ENCODE results near the gene CTU2.

CTU2 gene

DNA sequence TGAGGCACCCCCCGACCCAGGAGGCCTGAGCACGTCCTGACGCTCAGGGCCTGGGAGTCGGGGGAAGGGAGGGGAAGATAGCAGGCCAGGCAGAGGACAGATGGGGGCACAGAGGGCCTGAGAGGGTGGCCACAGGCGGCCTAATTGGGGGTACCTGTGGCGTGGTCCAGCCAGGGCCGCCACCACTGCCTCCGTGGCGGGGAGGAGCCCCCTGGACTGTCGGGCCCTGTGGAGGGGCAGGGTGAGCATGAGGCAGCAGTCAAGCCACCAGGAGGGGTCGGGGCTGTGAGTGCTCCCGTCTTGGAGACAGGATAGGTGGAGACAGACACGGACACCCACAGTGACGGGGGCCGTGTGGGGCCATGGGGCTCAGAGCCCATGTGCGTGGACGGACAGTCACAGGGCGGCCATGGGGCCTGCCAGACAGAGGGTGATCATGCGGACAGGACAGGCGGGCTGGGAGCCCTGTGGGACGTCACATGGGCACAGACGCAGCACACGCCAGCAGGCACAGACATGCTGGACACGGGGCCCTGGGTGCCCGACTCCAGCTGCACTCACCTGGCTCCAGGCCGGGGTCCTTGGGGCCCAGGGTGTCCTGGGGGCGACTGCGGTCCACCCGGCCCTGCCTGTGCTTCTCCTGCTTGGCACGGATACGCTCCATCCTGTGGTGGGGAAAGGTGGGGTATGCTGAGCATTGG lies 18.7 kb downstream of the CTU2 start:
- no peak for DNase-seq (ENCODE audit: low read depth in 1 of 2, low spot score in 1 of 2)
- in situ Hi-C loops (cut with HindIII; ENCODE audit: low pct_unique_long_range_greater_than_20kb, low sequenced_read_pairs) = no loop called here
- TF ChIP-seq JUND (IDR thresholded peaks at IDR 0.05; ENCODE audit: low read depth) = no peak

GRCh38 chr16:88725609-88726407 lies 19.5 kb downstream of the CTU2 start:
- in situ Hi-C loops (cut with HindIII; ENCODE audit: low pct_unique_long_range_greater_than_20kb, low sequenced_read_pairs) = no loop called here
- DNase-seq (ENCODE audit: low read depth in 1 of 2, low spot score in 1 of 2) = no peak
- TF ChIP-seq JUND (IDR thresholded peaks at IDR 0.05; ENCODE audit: low read depth) = no peak

DNA sequence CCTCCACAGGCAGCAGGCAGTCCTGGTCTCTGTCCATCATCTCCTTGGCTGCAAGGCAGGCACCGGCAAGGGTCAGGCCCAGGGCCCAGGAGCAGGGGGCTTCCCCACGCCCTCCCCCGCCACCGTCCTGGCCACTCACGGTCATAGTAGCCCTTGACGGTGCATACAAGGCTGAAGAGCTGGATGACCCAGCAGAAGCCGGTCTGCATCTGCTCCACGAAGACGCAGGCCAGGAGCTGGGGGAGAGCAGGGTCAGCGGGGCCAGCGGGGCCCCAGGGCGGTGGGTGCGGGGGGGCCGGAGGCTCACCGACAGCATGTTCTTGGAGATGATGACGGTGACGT lies 20.1 kb downstream of the CTU2 start:
- DNase-seq (ENCODE audit: low read depth in 1 of 2, low spot score in 1 of 2) = no peak
- in situ Hi-C loops (cut with HindIII; ENCODE audit: low pct_unique_long_range_greater_than_20kb, low sequenced_read_pairs) = no loop called here
- TF ChIP-seq JUND (IDR thresholded peaks at IDR 0.05; ENCODE audit: low read depth) = no peak

- DNase-seq (ENCODE audit: low read depth in 1 of 2, low spot score in 1 of 2) = no peak
- no peak for TF ChIP-seq JUND (IDR thresholded peaks at IDR 0.05; ENCODE audit: low read depth)
- in situ Hi-C loops (cut with HindIII; ENCODE audit: low pct_unique_long_range_greater_than_20kb, low sequenced_read_pairs) = no loop called here
Observed at GRCh38 chr16:88726981-88727380, 20.7 kb downstream of the CTU2 start.

- in situ Hi-C loops (cut with HindIII; ENCODE audit: low pct_unique_long_range_greater_than_20kb, low sequenced_read_pairs) = no loop called here
- no peak for TF ChIP-seq JUND (IDR thresholded peaks at IDR 0.05; ENCODE audit: low read depth)
- no peak for DNase-seq (ENCODE audit: low read depth in 1 of 2, low spot score in 1 of 2)
Observed at GRCh38 chr16:88727871-88728270, 21.6 kb downstream of the CTU2 start.

DNA sequence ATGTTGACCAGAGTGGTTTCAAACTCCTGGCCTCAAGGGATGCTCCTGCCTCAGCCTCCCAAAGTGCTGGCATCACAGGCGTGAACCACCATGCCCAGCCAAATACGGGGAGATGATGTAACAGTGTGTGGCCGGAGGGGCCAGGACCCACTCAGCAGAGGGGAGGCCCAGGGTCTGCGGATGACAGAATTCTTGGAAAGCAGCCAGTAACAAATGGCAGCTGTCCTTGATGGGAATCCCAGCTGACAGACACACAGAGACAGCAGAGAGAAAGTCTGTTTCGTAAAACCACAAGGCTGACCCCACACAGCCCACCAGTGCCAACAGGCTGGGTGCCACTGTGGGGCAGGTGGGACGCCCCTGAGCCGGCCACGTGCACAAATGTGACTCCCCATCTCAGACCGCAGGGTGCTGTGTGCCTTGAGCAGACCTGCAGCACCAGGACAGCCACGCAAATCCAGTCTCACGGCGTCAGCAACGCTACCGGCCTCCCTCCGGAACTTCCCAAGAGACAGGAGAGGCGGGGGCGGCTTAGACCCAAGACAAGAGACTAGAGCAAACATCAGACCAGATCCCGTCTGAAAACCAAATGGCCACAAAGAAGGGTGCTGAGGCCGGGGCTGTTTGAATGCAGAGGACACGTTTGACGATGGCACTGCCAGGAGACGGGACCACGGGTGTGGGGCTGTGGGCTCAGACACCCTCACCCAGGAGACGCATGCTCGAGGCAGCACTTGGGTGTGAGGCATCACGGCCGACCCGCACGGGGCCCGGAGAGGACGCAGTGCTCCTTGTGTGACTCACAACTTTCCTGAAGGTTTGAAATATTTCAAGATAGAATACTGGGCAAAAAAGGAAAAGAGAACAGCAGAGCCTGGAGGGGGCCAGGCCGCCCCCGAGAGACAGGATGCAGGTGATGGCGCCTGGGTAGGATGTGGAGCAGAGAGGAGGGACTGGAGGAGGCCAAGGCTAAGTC lies 24.6 kb downstream of the CTU2 start:
- no peak for TF ChIP-seq JUND (IDR thresholded peaks at IDR 0.05; ENCODE audit: low read depth)
- no peak for DNase-seq (ENCODE audit: low read depth in 1 of 2, low spot score in 1 of 2)
- in situ Hi-C loops (cut with HindIII; ENCODE audit: low pct_unique_long_range_greater_than_20kb, low sequenced_read_pairs) = no loop called here

DNA sequence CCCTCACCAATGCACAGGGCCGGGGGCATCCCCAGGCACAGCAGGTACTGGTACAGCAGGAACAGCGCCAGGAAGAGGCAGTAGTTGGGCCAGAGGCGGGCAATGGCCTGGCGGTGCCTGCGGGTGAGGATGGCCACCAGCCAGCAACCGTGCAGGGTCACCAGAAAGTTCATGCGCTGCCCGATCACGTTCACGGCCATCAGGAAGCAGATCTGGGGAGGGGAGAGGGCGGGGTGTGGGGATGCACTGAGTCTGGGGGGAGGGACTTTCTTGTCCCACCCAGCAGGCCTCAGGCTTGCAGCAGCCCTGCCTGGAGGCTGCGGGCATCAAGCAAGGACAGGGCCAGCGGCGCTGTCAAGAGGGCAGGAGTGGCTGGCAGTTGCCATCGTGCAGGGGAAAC lies 25.4 kb downstream of the CTU2 start:
- in situ Hi-C loops (cut with HindIII; ENCODE audit: low pct_unique_long_range_greater_than_20kb, low sequenced_read_pairs) = no loop called here
- DNase-seq (ENCODE audit: low read depth in 1 of 2, low spot score in 1 of 2) = no peak
- TF ChIP-seq JUND (IDR thresholded peaks at IDR 0.05; ENCODE audit: low read depth) = no peak

DNA sequence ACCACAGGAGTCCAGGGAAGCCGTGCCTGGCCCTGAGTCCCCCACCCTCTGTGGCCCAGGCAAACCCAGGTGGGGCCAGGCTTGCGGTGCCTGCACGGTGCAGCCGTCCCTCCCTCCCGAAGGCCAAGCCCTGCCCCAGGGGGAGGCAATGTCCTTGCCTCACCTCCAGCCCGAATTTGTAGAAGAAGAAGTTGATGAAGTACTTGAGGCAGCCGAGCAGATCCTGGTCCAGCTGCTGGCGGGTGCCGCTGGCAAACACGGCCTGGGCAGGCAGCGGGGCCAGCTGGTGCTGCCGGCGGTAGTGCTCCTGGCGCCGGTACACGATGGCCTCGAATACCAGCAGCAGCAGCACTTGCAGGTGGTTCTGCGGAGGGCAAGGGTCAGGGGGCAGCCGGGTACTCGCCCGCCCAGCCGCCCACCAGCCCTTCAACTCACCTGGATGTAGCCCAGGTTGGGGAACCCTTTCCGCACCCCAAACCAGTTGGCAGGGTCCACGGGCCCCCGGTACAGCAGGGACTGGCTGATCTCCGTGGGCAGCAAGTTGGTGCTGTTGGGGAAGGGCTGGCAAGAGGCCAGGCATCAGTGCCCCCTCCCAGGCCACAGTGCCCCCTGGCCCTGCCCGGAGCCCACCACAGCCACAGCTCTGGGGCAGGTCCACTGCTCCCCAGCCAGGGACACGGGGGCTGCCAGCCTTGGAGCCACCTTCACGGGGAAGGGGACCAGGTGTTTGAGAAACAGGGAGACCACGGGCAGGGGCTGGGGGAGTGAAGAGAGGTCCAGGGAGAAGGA lies 26.1 kb downstream of the CTU2 start:
- in situ Hi-C loops (cut with HindIII; ENCODE audit: low pct_unique_long_range_greater_than_20kb, low sequenced_read_pairs) = no loop called here
- no peak for TF ChIP-seq JUND (IDR thresholded peaks at IDR 0.05; ENCODE audit: low read depth)
- DNase-seq (ENCODE audit: low read depth in 1 of 2, low spot score in 1 of 2) = no peak

DNA sequence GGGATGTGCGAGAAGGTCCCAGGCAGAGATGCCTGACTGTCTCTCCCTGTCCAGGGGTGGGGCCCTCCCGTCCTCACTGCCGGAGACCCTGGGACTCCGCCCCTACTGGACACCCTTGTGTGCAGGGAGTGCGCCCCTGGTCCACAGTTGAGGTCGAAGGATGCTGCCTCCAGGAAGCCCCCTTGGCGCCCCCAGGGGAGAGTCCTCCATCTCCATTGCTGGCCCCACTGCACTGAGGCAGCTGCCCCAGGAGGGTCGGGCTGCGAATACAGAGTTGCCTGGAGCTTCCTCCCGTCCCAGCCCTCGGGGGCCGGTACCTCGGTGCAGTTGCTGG lies 26.6 kb downstream of the CTU2 start:
- no peak for TF ChIP-seq JUND (IDR thresholded peaks at IDR 0.05; ENCODE audit: low read depth)
- in situ Hi-C loops (cut with HindIII; ENCODE audit: low pct_unique_long_range_greater_than_20kb, low sequenced_read_pairs) = no loop called here

GRCh38 chr16:88733630-88734360 lies 27.5 kb downstream of the CTU2 start:
- TF ChIP-seq JUND (IDR thresholded peaks at IDR 0.05; ENCODE audit: low read depth) = no peak
- DNase-seq (ENCODE audit: low read depth in 1 of 2, low spot score in 1 of 2) = no peak
- in situ Hi-C loops (cut with HindIII; ENCODE audit: low pct_unique_long_range_greater_than_20kb, low sequenced_read_pairs) = no loop called here

More for the DNA sequence above, 26.6 kb downstream of the CTU2 start:
- DNase-seq (ENCODE audit: low read depth in 1 of 2, low spot score in 1 of 2) = no peak

- no peak for DNase-seq (ENCODE audit: low read depth in 1 of 2, low spot score in 1 of 2)
- in situ Hi-C loops (cut with HindIII; ENCODE audit: low pct_unique_long_range_greater_than_20kb, low sequenced_read_pairs) = no loop called here
- TF ChIP-seq JUND (IDR thresholded peaks at IDR 0.05; ENCODE audit: low read depth) = no peak
Observed at GRCh38 chr16:88734361-88734728, 28.0 kb downstream of the CTU2 start.
